HUES6 (cell line): Measurements from ENCODE around the gene STAM.

Source experiments
- H3K27ac ChIP-seq: 2 replicates; pipeline ENCODE4 v1.7.0; 2013; ENCODE audit warnings: low read depth, mild to moderate bottlenecking, low read length, inconsistent platforms
- H3K27me3 ChIP-seq: 2 replicates; pipeline ENCODE4 v1.6.1; 2013; ENCODE audit warnings: low read length; ENCODE audit not compliant: control insufficient read depth, insufficient read depth
- H3K36me3 ChIP-seq: 2 replicates; pipeline ENCODE4 v1.6.1; 2013; ENCODE audit warnings: low read length; ENCODE audit not compliant: control insufficient read depth, insufficient read depth
- H3K4me1 ChIP-seq: 2 replicates; pipeline ENCODE4 v1.6.1; 2013; ENCODE audit warnings: low read length; ENCODE audit not compliant: control insufficient read depth, insufficient read depth
- H3K4me3 ChIP-seq: 2 replicates; pipeline ENCODE4 v1.5.1; 2013; ENCODE audit warnings: low read depth, low read length
- H3K9ac ChIP-seq: one replicate; pipeline ENCODE4 v1.6.1; 2013; ENCODE audit warnings: mild to moderate bottlenecking, low read length
- H3K9me3 ChIP-seq: 2 replicates; pipeline ENCODE4 v1.6.1; 2013; ENCODE audit warnings: low read depth, low read length; ENCODE audit not compliant: control insufficient read depth, insufficient read depth

The STAM gene

GRCh38 chr10:17731331-17732020 is 87.5 kb downstream of the STAM start:
- Histone ChIP-seq H3K4me1 (no peaks in the 10 kb centered on the region), H3K9ac (no peak overlapping the region), H3K9me3 (no peaks in the 10 kb centered on the region)

GRCh38 chr10:17733620-17734019 is 89.7 kb downstream of the STAM start:
- H3K27ac ChIP-seq = no peak overlapping the region
- no peaks in the 10 kb centered on the region for H3K36me3 ChIP-seq
- H3K9me3 ChIP-seq = no peaks in the 10 kb centered on the region
- H3K4me1 ChIP-seq = no peaks in the 10 kb centered on the region
- no peak overlapping the region for H3K4me3 ChIP-seq
- no peak overlapping the region for H3K9ac ChIP-seq
- H3K27me3 ChIP-seq = no peaks in the 10 kb centered on the region

More at GRCh38 chr10:17731331-17732020, 87.5 kb downstream of the STAM start:
- Histone ChIP-seq H3K4me3 (no peak overlapping the region), H3K27me3 (no peaks in the 10 kb centered on the region), H3K27ac (no peak overlapping the region), H3K36me3 (no peaks in the 10 kb centered on the region)

DNA sequence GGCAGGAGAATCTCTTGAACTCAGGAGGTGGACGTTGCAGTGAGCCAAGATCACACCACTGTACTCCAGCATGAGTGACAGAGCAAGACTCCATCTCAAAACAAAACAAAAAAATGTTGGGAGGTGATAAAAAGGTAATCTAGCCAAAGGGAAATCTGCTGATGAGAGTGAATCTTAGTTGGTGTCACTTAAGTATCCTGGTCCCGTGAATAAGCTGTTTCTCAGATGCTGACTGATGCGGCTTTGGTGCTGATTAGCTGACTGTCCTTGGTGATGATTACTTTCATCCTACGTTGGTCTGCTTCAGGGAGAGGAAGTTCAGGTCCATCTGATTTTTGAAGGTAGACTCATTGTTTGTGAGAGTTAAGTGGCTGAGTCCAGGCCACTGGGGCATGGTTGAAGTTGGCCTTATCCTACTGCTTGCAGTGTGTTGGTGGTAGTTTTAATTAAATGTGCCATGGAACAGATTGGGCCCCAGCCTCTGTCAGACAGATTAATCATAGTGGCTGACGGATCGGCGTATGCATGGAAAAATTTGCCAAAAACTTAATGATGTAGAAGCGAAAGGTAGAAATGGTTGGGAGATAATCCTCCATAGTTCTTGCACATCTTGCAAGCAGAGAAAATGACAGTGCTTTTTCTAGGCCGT is 90.6 kb downstream of the STAM start:
- no peak overlapping the region for H3K9ac ChIP-seq
- no peaks in the 10 kb centered on the region for H3K36me3 ChIP-seq
- H3K9me3 ChIP-seq = no peaks in the 10 kb centered on the region
- no peaks in the 10 kb centered on the region for H3K27me3 ChIP-seq
- H3K4me1 ChIP-seq = no peaks in the 10 kb centered on the region
- H3K4me3 ChIP-seq = no peak overlapping the region
- no peak overlapping the region for H3K27ac ChIP-seq

DNA sequence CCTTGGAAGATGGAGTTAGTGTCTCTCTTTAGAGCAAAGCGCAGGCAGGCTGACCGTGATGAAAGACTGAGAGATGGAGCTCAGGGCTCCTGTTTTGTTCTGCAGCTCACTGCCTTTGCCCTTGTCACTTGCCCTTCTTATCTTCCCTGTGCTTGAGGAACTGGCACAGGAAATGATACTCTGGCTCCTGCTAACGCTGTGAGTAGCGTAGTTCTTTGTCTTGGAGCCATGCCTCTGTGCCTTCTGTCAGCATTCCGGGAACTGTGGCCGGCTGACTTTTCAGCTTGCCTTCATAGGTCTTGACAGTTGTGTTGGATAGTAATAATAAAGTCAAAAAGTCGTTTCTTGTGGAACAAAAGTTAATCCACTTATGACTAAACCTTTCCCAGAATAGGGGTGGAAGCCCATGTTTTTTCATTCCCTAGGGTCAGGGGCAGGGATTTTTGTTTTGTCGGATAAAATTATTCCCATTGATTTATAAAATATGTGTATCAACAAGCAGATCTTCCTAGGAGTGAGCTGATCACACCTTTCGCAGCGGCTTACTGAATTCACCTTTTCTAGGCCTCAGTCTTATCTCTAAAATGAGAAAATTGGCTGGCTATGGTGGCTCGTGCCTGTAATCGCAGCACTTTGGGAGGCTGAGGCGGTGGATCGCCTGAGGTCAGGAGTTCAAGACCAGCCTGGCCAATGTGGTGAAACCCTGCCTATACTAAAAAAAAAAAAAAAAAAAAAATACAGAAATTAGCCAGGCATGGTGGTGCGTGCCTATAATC is 91.4 kb downstream of the STAM start:
- no peaks in the 10 kb centered on the region for H3K4me1 ChIP-seq
- no peak overlapping the region for H3K9ac ChIP-seq
- no peaks in the 10 kb centered on the region for H3K27me3 ChIP-seq
- no peaks in the 10 kb centered on the region for H3K36me3 ChIP-seq
- H3K9me3 ChIP-seq = no peaks in the 10 kb centered on the region
- H3K27ac ChIP-seq = no peak overlapping the region
- H3K4me3 ChIP-seq = no peak overlapping the region

DNA sequence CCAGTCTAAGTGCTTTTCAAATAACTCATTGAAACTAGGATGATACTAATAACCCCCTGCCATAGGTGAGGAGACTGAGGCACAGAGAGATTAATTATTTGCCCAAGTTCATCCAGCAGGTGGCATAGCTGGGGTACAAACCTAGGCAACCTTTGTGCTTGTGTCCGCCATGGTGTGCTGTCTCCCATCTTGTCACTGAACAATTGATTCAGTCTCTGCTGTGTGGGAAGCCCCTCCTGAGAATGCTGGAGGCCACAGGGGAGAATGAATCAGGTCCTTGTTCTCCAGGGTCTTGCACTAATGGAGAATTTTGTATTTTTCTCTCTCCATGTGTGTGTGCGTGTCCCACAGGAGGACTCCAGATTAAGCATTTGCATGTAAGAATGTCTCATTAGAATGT is 92.3 kb downstream of the STAM start:
- Histone ChIP-seq H3K4me3 (no peak overlapping the region), H3K27me3 (no peaks in the 10 kb centered on the region), H3K9me3 (no peaks in the 10 kb centered on the region), H3K36me3 (no peaks in the 10 kb centered on the region), H3K9ac (no peak overlapping the region), H3K4me1 (no peaks in the 10 kb centered on the region), H3K27ac (no peak overlapping the region)

DNA sequence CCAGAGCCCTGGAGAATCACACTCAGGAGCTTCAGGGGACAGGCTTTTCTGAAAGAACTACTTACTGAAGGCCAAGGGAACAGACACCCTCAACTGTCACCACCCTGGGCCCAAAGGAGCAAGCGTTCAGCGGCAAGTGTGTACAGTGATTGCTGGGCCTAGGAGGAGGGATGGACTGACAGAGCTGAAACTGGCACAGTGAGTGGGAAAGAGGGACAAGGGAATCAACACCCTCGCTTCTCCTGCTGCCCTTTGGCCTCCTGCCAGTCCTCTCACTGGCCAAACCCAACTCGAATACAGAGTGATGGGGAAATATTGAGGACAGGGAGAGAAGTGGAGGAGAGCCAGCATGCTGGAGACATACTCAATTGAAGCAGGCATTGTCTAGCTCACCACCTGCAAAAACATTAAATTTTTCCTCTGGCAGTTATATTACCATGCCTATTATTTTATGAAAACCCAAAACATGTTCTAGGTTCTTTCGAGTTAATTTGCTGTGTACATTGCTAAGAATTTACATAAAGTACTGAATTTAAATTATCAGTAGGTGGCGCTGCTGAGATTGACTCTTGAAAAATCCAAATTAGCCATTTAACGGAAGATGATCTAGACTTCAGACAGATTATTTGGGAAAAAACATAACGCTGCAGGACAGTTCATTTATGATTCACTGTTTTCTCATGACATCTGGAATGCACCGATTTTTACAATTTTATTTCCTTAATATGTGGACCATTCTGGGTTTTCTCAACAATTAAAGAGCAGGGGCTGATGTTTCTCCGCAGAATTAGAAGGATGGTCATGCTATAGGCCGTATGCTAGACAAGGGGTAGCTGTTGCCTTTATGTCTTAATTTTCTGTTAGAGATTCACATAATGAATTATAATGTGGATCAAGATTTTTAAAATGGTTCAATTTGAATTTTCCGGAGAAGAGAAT is 93.3 kb downstream of the STAM start:
- H3K9me3 ChIP-seq = no peaks in the 10 kb centered on the region
- no peaks in the 10 kb centered on the region for H3K27me3 ChIP-seq
- H3K4me3 ChIP-seq = no peak overlapping the region
- no peak overlapping the region for H3K9ac ChIP-seq
- no peaks in the 10 kb centered on the region for H3K4me1 ChIP-seq
- H3K36me3 ChIP-seq = no peaks in the 10 kb centered on the region
- no peak overlapping the region for H3K27ac ChIP-seq

DNA sequence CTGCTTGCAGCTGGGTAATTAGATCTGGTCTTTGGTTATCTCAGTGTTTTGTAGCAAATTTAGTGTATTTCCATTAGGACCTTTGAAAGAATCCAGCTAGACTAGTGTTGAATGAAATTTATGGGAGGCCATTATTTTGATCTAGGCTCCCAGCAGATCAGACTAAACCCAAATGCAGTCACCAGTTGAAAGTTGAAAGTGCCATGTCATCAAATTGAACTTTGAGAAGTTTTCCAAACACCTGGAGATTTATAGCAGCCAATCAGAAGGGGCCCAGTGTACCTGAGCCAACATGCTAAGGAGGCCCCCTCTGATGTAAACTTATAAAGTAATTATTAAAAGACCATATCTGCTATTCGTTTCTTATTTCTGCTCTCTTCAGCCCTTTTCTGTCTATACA is 96.7 kb downstream of the STAM start:
- no peaks in the 10 kb centered on the region for H3K27me3 ChIP-seq
- no peaks in the 10 kb centered on the region for H3K9me3 ChIP-seq

DNA sequence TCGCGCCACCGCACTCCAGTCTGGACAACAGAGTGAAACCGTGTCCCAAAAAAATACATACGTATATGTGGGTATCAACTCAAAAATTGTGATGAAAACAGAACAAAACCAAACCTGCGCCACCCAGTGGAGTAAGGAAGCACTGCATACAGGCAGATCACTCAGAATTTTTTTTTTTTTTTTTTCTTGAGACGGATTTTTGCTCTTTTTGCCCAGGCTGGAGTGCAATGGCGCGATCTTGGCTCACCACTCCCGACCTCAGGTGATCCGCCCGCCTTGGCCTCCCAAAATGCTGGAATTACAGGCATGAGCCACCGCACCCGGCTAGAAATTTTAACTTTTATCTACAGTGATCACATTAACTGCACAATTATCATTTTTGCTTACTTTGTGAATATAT is 99.0 kb downstream of the STAM start:
- no peak overlapping the region for H3K4me3 ChIP-seq
- H3K9ac ChIP-seq = no peak overlapping the region
- no peak overlapping the region for H3K27ac ChIP-seq
- no peaks in the 10 kb centered on the region for H3K27me3 ChIP-seq
- H3K9me3 ChIP-seq = no peaks in the 10 kb centered on the region
- no peaks in the 10 kb centered on the region for H3K4me1 ChIP-seq
- H3K36me3 ChIP-seq = no peaks in the 10 kb centered on the region

More for the DNA sequence above, 96.7 kb downstream of the STAM start:
- H3K4me1 ChIP-seq = no peaks in the 10 kb centered on the region
- H3K27ac ChIP-seq = no peak overlapping the region
- no peak overlapping the region for H3K9ac ChIP-seq
- no peak overlapping the region for H3K4me3 ChIP-seq
- H3K36me3 ChIP-seq = no peaks in the 10 kb centered on the region

DNA sequence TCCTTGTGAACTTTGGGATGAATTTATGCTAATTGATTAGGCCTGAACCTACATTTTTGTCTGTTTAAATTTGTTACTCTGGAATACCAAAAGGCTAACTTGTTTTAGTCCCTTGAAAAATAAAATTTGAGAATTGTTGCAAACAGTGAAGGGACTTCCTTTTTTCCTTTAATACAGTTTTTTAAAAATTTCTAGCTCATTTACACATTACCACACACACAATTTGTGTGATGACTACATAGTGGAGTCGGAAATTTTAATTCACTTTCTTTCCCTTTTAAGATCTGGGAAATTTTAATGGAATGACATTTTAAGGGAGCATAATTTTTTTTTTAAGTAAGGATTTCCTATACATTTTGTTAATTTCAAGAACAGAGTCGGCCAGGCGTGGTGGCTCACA is 99.5 kb downstream of the STAM start:
- Histone ChIP-seq H3K27me3 (no peaks in the 10 kb centered on the region), H3K4me1 (no peaks in the 10 kb centered on the region), H3K4me3 (no peak overlapping the region), H3K9ac (no peak overlapping the region), H3K36me3 (no peaks in the 10 kb centered on the region), H3K27ac (no peak overlapping the region), H3K9me3 (no peaks in the 10 kb centered on the region)

- Histone ChIP-seq H3K27me3 (no peaks in the 10 kb centered on the region), H3K36me3 (no peaks in the 10 kb centered on the region), H3K4me3 (no peak overlapping the region), H3K4me1 (no peaks in the 10 kb centered on the region), H3K9ac (no peak overlapping the region), H3K9me3 (no peaks in the 10 kb centered on the region), H3K27ac (no peak overlapping the region)
Measured at GRCh38 chr10:17744341-17744861, 100.5 kb downstream of the STAM start.
